ENCODE results near the gene EFEMP1.

EFEMP1 gene

DNA sequence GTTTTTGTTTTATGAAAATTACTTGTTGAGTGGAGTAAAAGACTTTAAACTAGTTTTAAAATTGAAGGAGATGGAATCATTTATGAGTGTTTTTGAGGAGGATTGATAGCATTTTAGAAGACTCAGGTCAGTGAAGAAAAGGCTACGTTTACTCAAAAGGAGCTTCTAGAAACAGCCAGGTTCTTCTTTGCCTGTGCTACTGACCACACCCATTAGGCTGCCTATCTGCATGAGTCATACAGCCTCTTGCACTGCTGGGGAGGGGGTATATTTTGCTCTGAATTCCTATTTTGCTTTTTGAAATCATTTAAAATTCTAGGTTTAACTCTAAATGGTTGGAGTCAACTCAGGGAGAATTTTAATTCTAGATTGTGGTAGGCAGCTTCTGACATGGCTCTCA is 22.3 kb downstream of the EFEMP1 start:
- Histone ChIP-seq H3K27me3 (ENCODE audit: insufficient read depth, insufficient read length) (no peaks in the 10 kb centered on the region), H3K36me3 (ENCODE audit: insufficient read depth, insufficient read length, low read length) (no peaks in the 10 kb centered on the region), H3K4me3 (ENCODE audit: insufficient read length, low read depth) (no peak overlapping the region), H3K9ac (ENCODE audit: insufficient read length, low read depth) (no peak overlapping the region), H3K4me1 (ENCODE audit: insufficient read depth, insufficient read length) (no peaks in the 10 kb centered on the region), H3K9me3 (ENCODE audit: insufficient read depth, low read length) (peaks cover 10% of the 10 kb centered on the region; the same call in 1 of the 2 replicates)
- no peak for DNase-seq (ENCODE audit: low read depth, low spot score)
- TF ChIP-seq ZNF274 (IDR thresholded peaks at IDR 0.05; ENCODE audit: low read depth, low read length) (no peak), YY1 (IDR thresholded peaks at IDR 0.05; ENCODE audit: insufficient read depth, insufficient read length) (no peak), SUZ12 (IDR thresholded peaks at IDR 0.05; ENCODE audit: extremely low read depth, insufficient read depth, insufficient read length) (no peak)

GRCh38 chr2:55899881-55900280 is 23.7 kb downstream of the EFEMP1 start:
- Histone ChIP-seq H3K9me3 (ENCODE audit: insufficient read depth, low read length) (peaks cover 10% of the 10 kb centered on the region; the same call in 1 of the 2 replicates), H3K4me3 (ENCODE audit: insufficient read length, low read depth) (no peak overlapping the region)

GRCh38 chr2:55898386-55899040 is 25.1 kb downstream of the EFEMP1 start:
- no peak for TF ChIP-seq SUZ12 (IDR thresholded peaks at IDR 0.05; ENCODE audit: extremely low read depth, insufficient read depth, insufficient read length)
- Histone ChIP-seq H3K9me3 (ENCODE audit: insufficient read depth, low read length) (no peaks in the 10 kb centered on the region), H3K4me1 (ENCODE audit: insufficient read depth, insufficient read length) (no peaks in the 10 kb centered on the region), H3K4me3 (ENCODE audit: insufficient read length, low read depth) (no peak overlapping the region), H3K36me3 (ENCODE audit: insufficient read depth, insufficient read length, low read length) (no peaks in the 10 kb centered on the region), H3K27me3 (ENCODE audit: insufficient read depth, insufficient read length) (no peaks in the 10 kb centered on the region), H3K9ac (ENCODE audit: insufficient read length, low read depth) (no peak overlapping the region)
- no peak for DNase-seq (ENCODE audit: low read depth, low spot score)

More at GRCh38 chr2:55899881-55900280, 23.7 kb downstream of the EFEMP1 start:
- Histone ChIP-seq H3K9ac (ENCODE audit: insufficient read length, low read depth) (no peak overlapping the region), H3K27me3 (ENCODE audit: insufficient read depth, insufficient read length) (no peaks in the 10 kb centered on the region), H3K36me3 (ENCODE audit: insufficient read depth, insufficient read length, low read length) (no peaks in the 10 kb centered on the region), H3K4me1 (ENCODE audit: insufficient read depth, insufficient read length) (no peaks in the 10 kb centered on the region)
- DNase-seq (ENCODE audit: low read depth, low spot score) = no peak
- TF ChIP-seq ZNF274 (IDR thresholded peaks at IDR 0.05; ENCODE audit: low read depth, low read length) = no peak
- TF ChIP-seq YY1 (IDR thresholded peaks at IDR 0.05; ENCODE audit: insufficient read depth, insufficient read length) = no peak
- TF ChIP-seq SUZ12 (IDR thresholded peaks at IDR 0.05; ENCODE audit: extremely low read depth, insufficient read depth, insufficient read length) = no peak

DNA sequence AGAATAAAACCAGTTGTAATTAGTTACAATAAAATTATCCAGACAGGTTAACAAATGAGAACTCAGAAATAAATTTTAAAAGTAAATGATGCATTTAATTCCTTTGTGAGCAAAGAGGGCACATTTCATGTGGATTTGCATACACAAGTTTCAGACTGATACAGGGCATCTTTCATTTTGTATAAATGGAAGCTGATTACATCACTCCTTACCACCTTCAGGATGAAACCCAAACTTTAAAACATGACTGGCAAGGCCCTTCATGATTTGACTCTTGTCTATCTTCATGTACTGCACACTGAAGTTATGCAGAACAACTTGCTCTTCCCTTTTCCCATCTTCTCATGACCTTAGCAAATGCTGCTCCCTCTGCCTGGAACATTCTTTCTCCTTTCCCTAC is 26.9 kb downstream of the EFEMP1 start:
- Histone ChIP-seq H3K4me1 (ENCODE audit: insufficient read depth, insufficient read length) (no peaks in the 10 kb centered on the region), H3K9ac (ENCODE audit: insufficient read length, low read depth) (no peak overlapping the region), H3K27me3 (ENCODE audit: insufficient read depth, insufficient read length) (no peaks in the 10 kb centered on the region), H3K9me3 (ENCODE audit: insufficient read depth, low read length) (no peaks in the 10 kb centered on the region), H3K4me3 (ENCODE audit: insufficient read length, low read depth) (no peak overlapping the region), H3K36me3 (ENCODE audit: insufficient read depth, insufficient read length, low read length) (no peaks in the 10 kb centered on the region)
- TF ChIP-seq ZNF274 (IDR thresholded peaks at IDR 0.05; ENCODE audit: low read depth, low read length) (no peak), YY1 (IDR thresholded peaks at IDR 0.05; ENCODE audit: insufficient read depth, insufficient read length) (no peak), SUZ12 (IDR thresholded peaks at IDR 0.05; ENCODE audit: extremely low read depth, insufficient read depth, insufficient read length) (no peak)
- DNase-seq (ENCODE audit: low read depth, low spot score) = no peak

DNA sequence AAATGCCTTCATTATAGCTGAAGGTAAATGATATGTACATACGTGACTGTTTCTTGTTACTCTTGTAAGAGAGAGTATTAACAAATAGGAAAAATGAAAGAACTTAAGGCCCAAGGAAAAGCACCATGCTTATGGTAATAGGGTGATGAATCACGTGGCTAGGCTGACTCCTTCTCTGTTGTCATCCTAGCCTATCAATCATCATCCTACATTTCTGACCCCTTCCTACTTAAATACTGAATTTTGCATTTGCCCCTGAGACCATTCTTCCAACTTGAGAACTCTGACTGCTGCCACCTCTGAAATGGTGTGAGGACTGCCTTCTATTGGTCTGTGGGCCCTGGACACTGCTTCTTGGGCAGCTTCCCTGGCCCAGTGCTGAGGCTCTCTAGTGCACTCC is 28.9 kb downstream of the EFEMP1 start:
- Histone ChIP-seq H3K9ac (ENCODE audit: insufficient read length, low read depth) (no peak overlapping the region), H3K9me3 (ENCODE audit: insufficient read depth, low read length) (no peaks in the 10 kb centered on the region), H3K4me3 (ENCODE audit: insufficient read length, low read depth) (no peak overlapping the region), H3K4me1 (ENCODE audit: insufficient read depth, insufficient read length) (no peaks in the 10 kb centered on the region), H3K36me3 (ENCODE audit: insufficient read depth, insufficient read length, low read length) (no peaks in the 10 kb centered on the region), H3K27me3 (ENCODE audit: insufficient read depth, insufficient read length) (no peaks in the 10 kb centered on the region)
- DNase-seq (ENCODE audit: low read depth, low spot score) = no peak
- TF ChIP-seq YY1 (IDR thresholded peaks at IDR 0.05; ENCODE audit: insufficient read depth, insufficient read length) (no peak), ZNF274 (IDR thresholded peaks at IDR 0.05; ENCODE audit: low read depth, low read length) (no peak), SUZ12 (IDR thresholded peaks at IDR 0.05; ENCODE audit: extremely low read depth, insufficient read depth, insufficient read length) (no peak)

GRCh38 chr2:55891671-55892094 is 31.9 kb downstream of the EFEMP1 start:
- Histone ChIP-seq H3K4me1 (ENCODE audit: insufficient read depth, insufficient read length) (no peaks in the 10 kb centered on the region), H3K36me3 (ENCODE audit: insufficient read depth, insufficient read length, low read length) (no peaks in the 10 kb centered on the region), H3K9me3 (ENCODE audit: insufficient read depth, low read length) (no peaks in the 10 kb centered on the region), H3K4me3 (ENCODE audit: insufficient read length, low read depth) (no peak overlapping the region), H3K9ac (ENCODE audit: insufficient read length, low read depth) (no peak overlapping the region), H3K27me3 (ENCODE audit: insufficient read depth, insufficient read length) (no peaks in the 10 kb centered on the region)
- DNase-seq (ENCODE audit: low read depth, low spot score) = no peak
- TF ChIP-seq SUZ12 (IDR thresholded peaks at IDR 0.05; ENCODE audit: extremely low read depth, insufficient read depth, insufficient read length) (no peak), YY1 (IDR thresholded peaks at IDR 0.05; ENCODE audit: insufficient read depth, insufficient read length) (no peak), ZNF274 (IDR thresholded peaks at IDR 0.05; ENCODE audit: low read depth, low read length) (no peak)

DNA sequence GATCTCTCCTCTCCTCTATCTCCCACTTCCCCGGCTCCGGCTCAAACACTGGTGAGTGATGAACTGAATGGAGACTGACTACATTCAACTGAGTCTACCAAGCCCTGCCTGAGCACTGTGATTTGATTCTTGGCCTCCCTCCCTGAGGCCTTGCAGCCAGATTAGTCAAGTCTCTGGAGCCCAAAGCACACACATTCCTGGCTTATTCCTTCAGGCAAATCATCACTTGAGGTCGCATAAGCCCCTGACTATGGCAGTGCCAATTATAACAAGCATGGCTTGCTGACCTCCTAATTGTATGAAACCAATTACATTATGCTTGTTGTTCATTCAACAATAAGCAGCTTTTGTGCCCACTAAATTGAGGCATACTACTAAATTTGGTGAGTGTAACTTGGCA is 34.6 kb downstream of the EFEMP1 start:
- Histone ChIP-seq H3K27me3 (ENCODE audit: insufficient read depth, insufficient read length) (no peaks in the 10 kb centered on the region), H3K9me3 (ENCODE audit: insufficient read depth, low read length) (no peaks in the 10 kb centered on the region), H3K4me1 (ENCODE audit: insufficient read depth, insufficient read length) (no peaks in the 10 kb centered on the region), H3K4me3 (ENCODE audit: insufficient read length, low read depth) (no peak overlapping the region), H3K9ac (ENCODE audit: insufficient read length, low read depth) (no peak overlapping the region), H3K36me3 (ENCODE audit: insufficient read depth, insufficient read length, low read length) (no peaks in the 10 kb centered on the region)
- no peak for TF ChIP-seq YY1 (IDR thresholded peaks at IDR 0.05; ENCODE audit: insufficient read depth, insufficient read length)
- TF ChIP-seq ZNF274 (IDR thresholded peaks at IDR 0.05; ENCODE audit: low read depth, low read length) = no peak
- TF ChIP-seq SUZ12 (IDR thresholded peaks at IDR 0.05; ENCODE audit: extremely low read depth, insufficient read depth, insufficient read length) = no peak
- no peak for DNase-seq (ENCODE audit: low read depth, low spot score)
